Esophagus squamous epithelium (tissue), 4 donors: ENCODE data around the gene PRKCE.

Experiments
- POLR2A ChIP-seq, 4 donors: fragments of 450-650 bp; IDR thresholded peaks; one replicate each; pipeline ENCODE4 v1.6.1; 2017; ENCODE audit warnings: antibody characterized with exemption in 4 of 4, mild to moderate bottlenecking in 4 of 4, moderate library complexity in 3 of 4
- TF ChIP-seq, protein P1 (sequence below), 6 experiments: fragments of 450-650 bp in 4 of 6; fragments of 200-600 bp in 2 of 6; sonication (generic) in 2 of 6; IDR thresholded peaks; one replicate each; pipeline ENCODE4 v1.5.1; 2016 to 2019; ENCODE audit warnings: antibody characterized with exemption in 6 of 6, mild to moderate bottlenecking in 4 of 6, moderate library complexity in 4 of 6

- TF ChIP-seq, protein P1, sequence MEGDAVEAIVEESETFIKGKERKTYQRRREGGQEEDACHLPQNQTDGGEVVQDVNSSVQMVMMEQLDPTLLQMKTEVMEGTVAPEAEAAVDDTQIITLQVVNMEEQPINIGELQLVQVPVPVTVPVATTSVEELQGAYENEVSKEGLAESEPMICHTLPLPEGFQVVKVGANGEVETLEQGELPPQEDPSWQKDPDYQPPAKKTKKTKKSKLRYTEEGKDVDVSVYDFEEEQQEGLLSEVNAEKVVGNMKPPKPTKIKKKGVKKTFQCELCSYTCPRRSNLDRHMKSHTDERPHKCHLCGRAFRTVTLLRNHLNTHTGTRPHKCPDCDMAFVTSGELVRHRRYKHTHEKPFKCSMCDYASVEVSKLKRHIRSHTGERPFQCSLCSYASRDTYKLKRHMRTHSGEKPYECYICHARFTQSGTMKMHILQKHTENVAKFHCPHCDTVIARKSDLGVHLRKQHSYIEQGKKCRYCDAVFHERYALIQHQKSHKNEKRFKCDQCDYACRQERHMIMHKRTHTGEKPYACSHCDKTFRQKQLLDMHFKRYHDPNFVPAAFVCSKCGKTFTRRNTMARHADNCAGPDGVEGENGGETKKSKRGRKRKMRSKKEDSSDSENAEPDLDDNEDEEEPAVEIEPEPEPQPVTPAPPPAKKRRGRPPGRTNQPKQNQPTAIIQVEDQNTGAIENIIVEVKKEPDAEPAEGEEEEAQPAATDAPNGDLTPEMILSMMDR (IDR thresholded peaks at IDR 0.05), result no peak
- no peak for TF ChIP-seq POLR2A (IDR thresholded peaks at IDR 0.05)
Measured at GRCh38 chr2:45833301-45833967, 182.0 kb downstream of the PRKCE start.
